ENCODE measurements around the gene FCMR.

- TF ChIP-seq CTCF (IDR thresholded peaks at IDR 0.05; ENCODE audit: low read length) = no peak
- TF ChIP-seq EZH2 (optimal IDR thresholded peaks at IDR 0.05; ENCODE audit: low read depth, low read length) = no peak
- no peak for TF ChIP-seq EZH2phosphoT487 (IDR thresholded peaks at IDR 0.05; ENCODE audit: low read length)
These were observed 29.3 kb downstream of the FCMR start for GRCh38 chr1:206892351-206892984.
